Measurements from ENCODE around the gene OR4C5. TPM values are rescaled to one million over a fixed set of nuclear protein-coding genes. Genes with fewer than 3 reads are reported as not detected.

OR4C5 gene
- not detected in 2 replicates for total RNA-seq

DNA sequence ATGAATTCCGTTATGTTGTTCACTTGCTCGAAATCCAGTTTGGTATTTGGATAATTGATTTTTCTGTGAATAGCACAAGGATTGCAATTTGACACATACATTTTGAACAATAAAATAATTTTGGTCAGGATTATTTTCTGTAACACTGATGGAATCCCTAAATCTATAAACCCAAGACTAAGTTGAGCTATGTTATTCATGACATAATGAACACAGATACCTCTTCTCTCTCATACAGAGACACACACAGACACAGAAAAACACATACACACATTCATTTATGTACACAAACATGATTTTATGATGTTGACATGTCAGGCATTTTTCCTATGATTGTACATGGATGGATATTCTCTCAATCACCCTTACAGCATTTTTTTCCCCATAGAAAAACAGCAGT is at the start of gene OR4C5:
Gene OR4C5, minus strand, starts transcription at position 101 of the 400 bp plus-strand sequence. Its CDS starts 0 bp downstream, at position 101.

DNA sequence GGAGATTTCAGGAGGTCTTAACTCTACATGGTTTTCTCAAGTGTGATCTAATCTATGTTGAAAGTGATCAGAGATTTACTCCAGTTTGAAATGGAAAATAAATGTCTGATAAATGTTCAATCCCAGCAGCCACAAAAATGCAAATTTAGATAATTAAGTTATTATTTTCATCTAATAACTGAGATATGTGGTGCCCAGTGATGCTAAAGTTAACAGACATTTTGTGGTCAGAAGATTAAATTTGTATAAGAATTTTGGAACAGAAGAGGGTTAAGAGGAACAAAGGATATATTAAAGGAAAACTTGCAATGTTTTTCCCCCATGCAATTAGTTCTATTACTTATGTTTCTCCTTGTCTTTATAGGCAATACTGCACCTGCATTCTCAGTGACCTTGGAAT is 41.6 kb downstream of the OR4C5 start, which contains the start of gene OR4C3:
Gene OR4C3, plus strand, starts transcription at position 301 of the 400 bp plus-strand sequence. CDS start 102 bp downstream, outside the sequence.

Other genes starting within 250 kb of the OR4C5 start
- gene OR4B1, start 149.7 kb downstream of the OR4C5 start, total RNA-seq = not detected in 2 replicates
- gene OR4X2, start 121.4 kb downstream of the OR4C5 start, total RNA-seq = not detected in 2 replicates
- not detected in 2 replicates for gene OR4X1, start 102.6 kb downstream of the OR4C5 start, total RNA-seq
- gene OR4S1, start 60.2 kb downstream of the OR4C5 start, total RNA-seq = not detected in 2 replicates
- gene OR4C3, start 41.5 kb downstream of the OR4C5 start, total RNA-seq = not detected in 2 replicates
- not detected in 2 replicates for gene OR4A47, start 122.3 kb upstream of the OR4C5 start, total RNA-seq